Activated T-helper 1 cell treated with anti-CD3 and anti-CD28 coated beads, Interleukin-12 subunit alpha, Interleukin-12 subunit beta, Interleukin-2, Interleukin-4 antibody, amounts not matched to agents 30 ng/mL and 10 ng/mL and 1 ng/mL, durations not matched to agents 14 hours and 24 hours and 36 hours (primary cell): ENCODE data around the gene OASL. TPM values are rescaled to one million over a fixed set of nuclear protein-coding genes. Genes with fewer than 3 reads are reported as not detected.
"Not testable (repeated sequence)": the region's sequence is repeated elsewhere in the genome, so short reads cannot be mapped to it uniquely, and the experiment has no call there.

Experiments
- DNase-seq: peaks from one replicate; pipeline ENCODE4 v3.0.0; 2021; ENCODE audit warnings: low spot score
- H3K27ac Mint-ChIP-seq: one replicate; pipeline ENCODE4 v1.8.0; 2021; ENCODE audit warnings: mild to moderate bottlenecking, mixed read lengths
- H3K27me3 Mint-ChIP-seq: one replicate; pipeline ENCODE4 v1.8.0; 2022; ENCODE audit warnings: mild to moderate bottlenecking, moderate library complexity, mixed read lengths; ENCODE audit not compliant: insufficient read depth
- H3K36me3 Mint-ChIP-seq: one replicate; pipeline ENCODE4 v1.8.0; 2021; ENCODE audit warnings: low read depth, mixed read lengths
- H3K4me1 Mint-ChIP-seq: one replicate; pipeline ENCODE4 v1.8.0; 2021; ENCODE audit warnings: low read depth, mixed read lengths
- H3K4me3 Mint-ChIP-seq: one replicate; pipeline ENCODE4 v1.8.0; 2021; ENCODE audit warnings: mild to moderate bottlenecking, moderate library complexity, mixed read lengths
- H3K9me3 Mint-ChIP-seq: one replicate; pipeline ENCODE4 v1.8.0; 2021; ENCODE audit warnings: mixed read lengths
- intact Hi-C: fragments of 100-400 bp; cut with micrococcal nuclease; formaldehyde crosslinking; loops from one replicate; pipeline ENCODE4 v1.15.1; 2024
- total RNA-seq: library from RNA; stranded (reverse); gene quantifications from 2 replicates; pipeline ENCODE4 v1.2.3, GENCODE V29; 2022

Gene OASL
- total RNA-seq, 1 donor from 2014 or later = 3.1 TPM

DNA sequence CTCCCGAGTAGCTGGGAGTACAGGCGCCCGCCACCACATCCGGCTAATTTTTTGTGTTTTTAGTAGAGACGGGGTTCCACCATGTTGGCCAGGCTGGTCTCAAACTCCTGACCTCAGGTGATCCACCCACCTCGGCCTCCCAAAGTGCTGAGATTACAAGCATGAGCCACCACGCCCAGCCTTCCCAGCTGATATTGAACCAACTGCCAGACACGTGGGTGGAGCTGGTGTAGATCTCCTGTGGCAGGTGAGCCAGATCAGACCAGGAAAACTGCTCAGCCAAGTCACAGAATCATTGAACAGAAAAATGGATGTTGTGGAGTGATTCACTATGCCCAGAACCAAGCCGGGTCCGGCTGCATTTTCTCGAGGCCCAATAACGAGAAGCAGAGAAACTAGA lies 8.4 kb upstream of the OASL start:
- H3K4me1 Mint-ChIP-seq, H3K4me3 Mint-ChIP-seq, intact Hi-C loops, H3K9me3 Mint-ChIP-seq, H3K27ac Mint-ChIP-seq, H3K36me3 Mint-ChIP-seq, DNase-seq: not testable (repeated sequence)
- peaks cover 22% of the 10 kb centered on the region for H3K27me3 Mint-ChIP-seq

DNA sequence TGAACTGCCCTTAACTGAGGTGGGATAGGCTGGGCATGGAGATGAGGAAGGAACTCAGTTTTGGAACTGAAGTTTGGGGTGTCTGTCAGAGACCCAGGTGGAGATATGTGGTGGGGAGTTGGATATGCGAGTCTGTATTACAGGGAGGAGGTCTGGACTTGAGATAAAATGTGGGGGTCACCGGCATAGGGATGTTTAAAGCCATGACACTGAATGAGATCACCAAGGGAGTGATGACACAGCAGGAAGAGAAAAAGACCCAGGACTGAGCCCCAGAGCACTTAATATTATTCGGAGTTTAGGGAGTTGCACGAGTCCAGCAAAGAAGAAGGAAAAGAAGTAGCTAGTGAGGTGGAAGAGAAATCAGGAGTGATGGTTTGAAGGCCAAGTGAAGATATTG lies 4.0 kb upstream of the OASL start:
- Mint-ChIP-seq H3K9me3 (no peaks in the 10 kb centered on the region), H3K27ac (no peak overlapping the region)

DNA sequence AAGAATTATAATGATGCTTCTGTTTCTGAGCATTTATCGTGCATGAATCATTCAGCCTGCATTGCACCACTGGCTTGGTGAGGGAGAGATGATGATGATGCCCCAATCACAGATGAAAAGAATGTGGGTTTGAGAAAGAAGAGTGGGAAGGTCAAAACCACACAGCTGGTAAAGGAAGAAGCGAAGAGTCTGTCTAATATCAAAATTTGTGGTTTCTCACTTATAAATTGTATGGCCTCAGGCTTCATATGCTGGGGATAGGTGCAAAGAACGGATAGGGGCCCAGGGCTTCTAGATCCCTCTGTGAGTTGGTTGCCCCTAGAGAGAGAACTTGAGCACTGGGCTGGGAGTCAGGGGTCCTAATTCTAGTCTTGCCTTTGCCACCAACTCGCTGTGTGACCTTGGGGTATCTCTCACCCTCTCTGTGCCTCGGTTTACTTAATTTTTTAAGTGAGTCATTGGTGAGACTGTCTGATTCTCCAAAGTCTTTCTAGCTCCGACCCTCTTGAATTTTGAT lies 2.2 kb downstream of the OASL start:
- H3K4me1 Mint-ChIP-seq = peaks cover 68% of the 10 kb centered on the region

More for the DNA sequence above, 4.0 kb upstream of the OASL start:
- intact Hi-C loops = no loop called here
- no peak for DNase-seq
- Mint-ChIP-seq H3K4me3 (no peak overlapping the region), H3K4me1 (peaks cover 19% of the 10 kb centered on the region), H3K27me3 (peaks cover 25% of the 10 kb centered on the region), H3K36me3 (peaks cover 2% of the 10 kb centered on the region)

DNA sequence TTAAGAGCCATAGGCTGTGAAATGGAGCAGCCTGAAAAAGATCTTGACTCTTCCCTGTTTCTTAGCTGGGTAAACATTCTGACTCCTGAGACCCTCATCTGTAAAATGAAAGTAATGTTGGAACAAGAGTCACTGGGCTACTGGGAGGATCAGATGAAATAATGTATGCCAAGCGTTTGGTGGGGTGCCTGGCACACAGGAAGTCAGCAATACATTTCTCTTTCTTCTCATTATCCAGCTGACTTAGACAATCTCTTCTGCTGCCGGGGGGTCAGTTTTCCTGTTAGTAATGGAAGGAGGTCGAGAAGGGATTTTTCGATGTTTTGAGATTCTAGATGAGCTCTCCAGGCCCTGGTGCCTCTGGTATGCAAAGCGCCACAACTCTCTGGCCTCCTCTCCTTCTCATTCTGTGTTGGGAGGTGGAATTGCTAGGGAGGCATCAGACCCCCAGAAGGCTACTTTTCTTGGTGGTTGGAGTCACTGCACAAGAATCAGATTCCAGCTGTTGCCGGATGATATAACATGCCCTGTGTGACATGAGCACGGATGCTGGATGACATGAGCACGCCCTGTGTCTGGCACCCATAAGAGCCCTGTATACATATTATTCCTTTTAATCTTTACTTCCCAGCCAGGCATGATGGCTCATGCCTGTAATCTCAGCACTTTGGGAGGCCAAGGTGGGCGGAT lies 4.3 kb downstream of the OASL start:
- peak overlapping the region; percentile 67 for H3K4me3 Mint-ChIP-seq
- H3K9me3 Mint-ChIP-seq = no peaks in the 10 kb centered on the region
- H3K4me1 Mint-ChIP-seq = peaks cover 66% of the 10 kb centered on the region
- H3K27me3 Mint-ChIP-seq = peaks cover under 1% of the 10 kb centered on the region
- peak overlapping the region; percentile 73 for H3K27ac Mint-ChIP-seq
- intact Hi-C loops = loop anchor here (1.0 to 10.0 kb wide), 4 partner anchors 18 to 600 kb away; partner anchors contain the start of genes C12orf43, COX6A1 and P2RX4
- DNase-seq = no peak
- peaks cover 31% of the 10 kb centered on the region for H3K36me3 Mint-ChIP-seq

More for the DNA sequence above, 2.2 kb downstream of the OASL start:
- intact Hi-C loops = loop anchor here (5.0 to 10.0 kb wide), 3 partner anchors 88 to 602 kb away; partner anchors contain the start of genes COX6A1 and P2RX4
- Mint-ChIP-seq H3K4me3 (peak overlapping the region; percentile 48), H3K9me3 (no peaks in the 10 kb centered on the region), H3K27ac (peak overlapping the region; percentile 37), H3K36me3 (peaks cover 26% of the 10 kb centered on the region), H3K27me3 (peaks cover 5% of the 10 kb centered on the region)
- no peak for DNase-seq

DNA sequence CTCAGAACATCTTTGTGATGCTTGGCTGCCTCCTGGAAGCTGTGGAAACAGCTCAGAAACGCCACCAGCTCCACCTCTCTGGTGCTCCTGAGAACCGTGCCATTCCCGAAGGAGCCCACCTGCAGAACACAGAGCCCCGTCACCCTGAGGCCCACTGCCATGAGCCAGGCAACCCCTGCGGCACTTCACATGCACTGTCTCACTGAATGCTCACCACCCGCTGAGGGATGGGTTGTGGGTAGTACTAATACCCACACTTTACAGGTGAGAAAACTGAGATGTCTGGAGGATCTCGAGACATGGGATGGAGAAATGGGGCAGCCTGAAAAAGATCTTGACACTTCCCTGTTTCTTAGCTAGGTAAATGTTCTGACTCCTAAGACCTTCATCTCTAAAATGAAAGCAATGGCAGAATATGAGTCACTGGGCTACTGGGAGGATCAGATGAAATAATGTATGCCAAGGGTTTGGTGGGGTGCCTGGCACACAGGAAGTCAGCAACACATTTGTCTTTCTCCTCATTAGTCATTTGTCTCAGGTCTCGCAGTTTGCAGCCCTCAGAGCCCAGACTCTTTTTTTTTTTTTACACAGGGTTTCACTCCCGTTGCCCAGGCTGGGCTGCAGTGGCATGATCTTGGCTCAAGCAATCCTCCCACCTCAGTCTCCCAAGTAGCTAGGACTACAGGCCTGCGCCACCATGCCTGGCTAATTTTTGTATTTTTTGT lies 5.3 kb downstream of the OASL start:
- Mint-ChIP-seq H3K36me3 (peaks cover 29% of the 10 kb centered on the region), H3K27ac (peak overlapping the region; percentile 29), H3K9me3 (no peaks in the 10 kb centered on the region), H3K27me3 (no peaks in the 10 kb centered on the region), H3K4me3 (peak overlapping the region; percentile 10), H3K4me1 (peaks cover 56% of the 10 kb centered on the region)
- peak; percentile 35 for DNase-seq
- intact Hi-C loops = loop anchor here (1.0 to 10.0 kb wide), 3 partner anchors 17 to 599 kb away; partner anchors contain the start of genes C12orf43 and COX6A1

DNA sequence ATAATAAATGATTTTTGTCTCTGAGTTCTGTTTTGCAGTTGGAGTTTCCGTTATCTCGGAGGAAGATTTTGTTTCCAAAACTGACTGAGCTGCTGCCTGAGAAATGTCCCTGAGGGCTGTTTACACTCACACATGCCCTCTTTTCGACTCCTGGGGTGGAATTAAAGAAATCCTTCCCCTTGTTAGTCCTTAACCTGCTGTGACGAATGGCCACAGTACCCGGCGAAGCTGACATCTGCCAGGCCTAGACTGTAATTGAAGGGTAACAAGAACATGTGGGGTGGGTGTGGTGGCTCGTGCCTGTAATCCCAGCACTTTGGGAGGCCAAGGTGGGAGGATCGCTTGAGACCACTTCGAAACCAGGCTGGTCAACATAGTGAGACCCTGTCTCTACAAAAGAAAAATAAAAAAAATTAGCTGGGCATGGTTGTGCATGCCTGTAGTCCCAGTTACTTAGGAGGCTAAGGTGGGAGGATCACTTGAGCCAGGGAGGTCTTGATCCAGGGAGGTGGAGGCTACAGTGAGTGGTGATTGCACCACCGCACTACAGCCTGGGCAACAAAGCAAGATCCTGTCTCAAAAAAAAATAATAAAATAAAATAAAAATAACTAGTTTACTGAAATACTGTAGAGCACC lies 8.4 kb downstream of the OASL start:
- no peaks in the 10 kb centered on the region for H3K9me3 Mint-ChIP-seq
- no peak for DNase-seq
- H3K27me3 Mint-ChIP-seq = no peaks in the 10 kb centered on the region
- peaks cover 45% of the 10 kb centered on the region for H3K36me3 Mint-ChIP-seq
- H3K4me1 Mint-ChIP-seq = peaks cover 33% of the 10 kb centered on the region
- H3K27ac Mint-ChIP-seq = no peak overlapping the region
- intact Hi-C loops = loop anchor here (10.0 kb wide), 2 partner anchors 94 to 596 kb away; partner anchors contain the start of gene COX6A1
- no peak overlapping the region for H3K4me3 Mint-ChIP-seq

DNA sequence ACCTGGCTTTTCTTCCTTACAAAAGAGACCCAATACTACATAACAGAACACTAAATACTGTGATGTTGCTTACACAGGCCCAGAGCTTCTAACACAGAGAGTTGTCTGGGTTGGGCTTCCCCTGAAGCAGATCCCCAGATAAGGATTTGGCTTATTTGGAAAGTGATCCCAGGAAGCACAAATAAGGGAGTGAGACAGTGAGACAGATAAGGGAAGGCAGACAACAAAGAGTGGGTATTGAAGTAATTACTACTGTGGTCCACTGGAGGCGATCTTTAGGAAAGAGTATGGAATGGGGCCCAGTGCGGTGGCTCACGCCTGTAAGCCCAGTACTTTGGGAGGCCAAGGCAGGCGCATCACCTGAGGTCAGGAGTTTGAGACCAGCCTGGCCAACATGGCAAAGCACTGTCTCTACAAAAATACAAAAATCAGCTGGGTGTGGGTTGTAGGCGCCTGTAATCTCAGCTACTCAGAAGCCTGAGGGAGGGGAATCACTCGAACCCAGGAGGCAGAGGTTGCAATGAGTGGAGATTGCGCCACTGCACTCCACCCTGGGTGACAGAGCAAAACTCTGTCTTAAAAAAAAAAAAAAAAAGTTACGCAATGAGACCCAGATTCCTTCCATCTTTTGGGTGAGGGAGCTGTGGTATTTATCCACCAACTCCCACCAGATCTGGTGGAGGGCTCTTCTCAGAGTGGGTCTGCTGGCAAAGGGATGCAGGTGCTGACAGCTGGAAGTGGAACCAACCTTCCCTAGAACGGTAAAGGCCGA lies 12.6 kb downstream of the OASL start:
- no peak overlapping the region for H3K27ac Mint-ChIP-seq
- no peaks in the 10 kb centered on the region for H3K9me3 Mint-ChIP-seq
- H3K27me3 Mint-ChIP-seq = no peaks in the 10 kb centered on the region
- H3K4me3 Mint-ChIP-seq = no peak overlapping the region
- peaks cover 33% of the 10 kb centered on the region for H3K36me3 Mint-ChIP-seq
- H3K4me1 Mint-ChIP-seq = no peaks in the 10 kb centered on the region
- intact Hi-C loops = no loop called here
- no peak for DNase-seq

DNA sequence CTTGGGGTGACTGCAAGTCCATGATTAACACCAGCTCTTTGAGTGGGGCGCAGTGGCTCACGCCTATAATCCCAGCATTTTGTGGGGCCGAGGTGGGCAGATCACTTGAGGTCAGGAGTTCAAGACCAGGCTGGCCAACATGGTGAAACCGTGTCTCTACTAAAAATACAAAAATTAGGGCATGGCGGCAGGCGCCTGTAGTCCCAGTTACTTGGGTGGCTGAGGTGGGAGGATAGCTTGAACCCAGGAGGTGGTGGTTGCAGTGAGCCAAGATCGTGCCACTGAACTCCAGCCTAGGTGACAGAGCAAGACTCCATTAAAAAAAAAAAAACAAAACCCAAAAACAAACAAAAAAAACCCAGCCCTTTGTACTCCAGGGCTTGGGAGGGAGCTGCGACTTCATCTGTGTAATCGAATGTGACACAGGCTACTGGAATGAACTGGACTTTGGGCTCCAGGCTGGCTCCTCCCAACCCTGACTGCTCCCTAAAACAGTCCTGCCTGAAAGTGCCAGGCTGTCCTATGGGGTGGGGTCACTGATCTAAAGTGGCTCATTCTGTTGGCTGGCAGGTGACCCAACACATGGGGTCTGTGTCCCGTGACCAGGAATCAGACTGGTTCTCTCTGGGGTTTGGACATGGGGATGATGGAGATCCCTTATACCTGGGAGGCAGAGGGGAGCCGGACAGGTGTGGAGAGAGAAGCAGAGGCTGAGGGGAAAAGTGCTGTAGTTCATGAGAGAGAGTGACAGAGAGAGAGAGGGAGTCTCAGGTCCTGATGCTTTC lies 13.4 kb downstream of the OASL start:
- H3K36me3 Mint-ChIP-seq = peaks cover 31% of the 10 kb centered on the region
- H3K9me3 Mint-ChIP-seq = no peaks in the 10 kb centered on the region
- no peak for DNase-seq
- H3K4me1 Mint-ChIP-seq = no peaks in the 10 kb centered on the region
- no peak overlapping the region for H3K27ac Mint-ChIP-seq
- no peak overlapping the region for H3K4me3 Mint-ChIP-seq
- intact Hi-C loops = no loop called here
- H3K27me3 Mint-ChIP-seq = no peaks in the 10 kb centered on the region

DNA sequence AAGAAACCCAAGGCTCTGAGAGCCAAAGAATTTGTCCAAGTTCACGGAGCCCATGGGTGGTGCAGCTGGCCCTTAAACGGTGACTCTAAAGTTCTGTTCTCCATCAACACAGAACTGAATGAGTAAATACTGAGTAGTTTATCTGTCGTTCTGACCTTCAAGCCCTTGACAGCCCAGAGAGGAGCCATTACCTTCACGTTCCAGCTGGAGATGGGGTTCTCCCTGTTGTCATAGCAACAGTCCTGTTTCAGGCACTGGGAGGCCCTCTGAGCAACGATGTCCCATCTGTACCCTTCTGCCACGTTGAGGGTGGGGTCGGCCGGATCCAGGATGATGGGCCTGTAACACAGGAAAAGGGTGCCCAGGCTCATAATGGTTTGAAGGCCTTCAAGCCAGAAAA lies 15.2 kb downstream of the OASL start:
- no peaks in the 10 kb centered on the region for H3K27me3 Mint-ChIP-seq
- no peak overlapping the region for H3K4me3 Mint-ChIP-seq
- H3K36me3 Mint-ChIP-seq = peaks cover 34% of the 10 kb centered on the region

DNA sequence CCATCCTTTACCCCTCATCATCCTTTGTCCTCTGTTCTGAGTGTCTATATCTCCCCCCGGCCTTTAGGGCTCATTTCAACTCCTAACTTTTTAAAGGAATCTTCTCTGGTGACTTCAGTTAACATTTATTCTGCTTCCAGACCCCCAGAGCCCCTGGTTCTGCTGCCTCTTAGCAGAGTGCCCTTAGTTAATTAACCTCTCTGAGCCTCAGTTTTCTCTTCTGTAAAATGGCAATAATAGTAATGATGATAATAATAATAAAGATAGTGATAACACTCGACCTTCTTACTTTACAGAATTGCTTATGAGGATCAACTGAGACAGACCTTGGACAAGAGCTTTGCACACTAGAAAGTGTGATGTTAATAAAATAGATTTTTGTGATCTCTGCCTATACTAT lies 16.3 kb downstream of the OASL start:
- Mint-ChIP-seq H3K27ac (no peak overlapping the region), H3K4me3 (no peak overlapping the region), H3K36me3 (peaks cover 28% of the 10 kb centered on the region), H3K9me3 (no peaks in the 10 kb centered on the region), H3K27me3 (no peaks in the 10 kb centered on the region), H3K4me1 (no peaks in the 10 kb centered on the region)
- DNase-seq = no peak
- intact Hi-C loops = no loop called here

More for the DNA sequence above, 15.2 kb downstream of the OASL start:
- H3K4me1 Mint-ChIP-seq = no peaks in the 10 kb centered on the region
- no peak overlapping the region for H3K27ac Mint-ChIP-seq
- no peaks in the 10 kb centered on the region for H3K9me3 Mint-ChIP-seq
- DNase-seq = no peak
- intact Hi-C loops = no loop called here

DNA sequence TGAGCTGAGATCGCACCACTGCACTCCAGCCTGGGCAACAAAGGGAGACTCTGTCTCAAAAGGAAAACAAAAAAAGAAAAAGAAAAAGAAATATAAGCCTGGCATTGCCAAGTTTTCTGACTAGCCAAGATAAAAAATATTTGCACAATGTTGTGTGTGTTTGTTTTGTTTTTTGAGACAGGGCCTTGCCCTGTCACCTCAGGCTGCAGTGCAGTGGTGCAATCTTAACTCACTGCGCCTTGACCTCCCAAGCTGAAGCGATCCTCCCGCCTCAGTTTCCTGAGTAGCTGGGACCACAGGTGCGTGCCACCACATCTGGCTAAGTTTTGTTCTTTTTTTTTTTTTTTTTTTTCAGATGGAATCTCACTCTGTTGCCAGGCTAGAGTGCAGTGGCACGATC lies 17.3 kb downstream of the OASL start:
- H3K9me3 Mint-ChIP-seq = no peaks in the 10 kb centered on the region
- H3K4me3 Mint-ChIP-seq = no peak overlapping the region
- DNase-seq = no peak
- intact Hi-C loops = no loop called here
- H3K36me3 Mint-ChIP-seq = peaks cover 20% of the 10 kb centered on the region
- no peak overlapping the region for H3K27ac Mint-ChIP-seq
- H3K4me1 Mint-ChIP-seq = no peaks in the 10 kb centered on the region
- H3K27me3 Mint-ChIP-seq = no peaks in the 10 kb centered on the region
